Activated CD8-positive, alpha-beta memory T cell treated with anti-CD3 and anti-CD28 coated beads for 48 hours (primary cell): Measurements from ENCODE around the gene PLCB1.

Experiments used
- DNase-seq, 3 experiments: peaks; one replicate each; pipeline ENCODE4 v3.0.0-alpha.2; 2020; ENCODE audit warnings: low read depth in 2 of 3, low spot score in 2 of 3

PLCB1 gene

GRCh38 chr20:8912096-8912495, 780.0 kb downstream of the PLCB1 start:
- DNase-seq: no peak

GRCh38 chr20:8912731-8913130, 780.7 kb downstream of the PLCB1 start:
- DNase-seq: no peak

- DNase-seq: no peak
Measured at GRCh38 chr20:8913456-8913855, 781.4 kb downstream of the PLCB1 start.

GRCh38 chr20:8914421-8914820, 782.4 kb downstream of the PLCB1 start:
- DNase-seq: no peak

GRCh38 chr20:8917084-8917483, 785.0 kb downstream of the PLCB1 start:
- DNase-seq: no peak

GRCh38 chr20:8918145-8918544, 786.1 kb downstream of the PLCB1 start:
- no peak for DNase-seq

- DNase-seq: no peak
Measured at GRCh38 chr20:8924539-8924938, 792.5 kb downstream of the PLCB1 start.

- no peak for DNase-seq
Measured at GRCh38 chr20:8930726-8931125, 798.7 kb downstream of the PLCB1 start.

GRCh38 chr20:8932192-8933165, 800.4 kb downstream of the PLCB1 start:
- no peak for DNase-seq

- DNase-seq: no peak
Measured at GRCh38 chr20:8933381-8933807, 801.3 kb downstream of the PLCB1 start.

GRCh38 chr20:8934362-8934761, 802.3 kb downstream of the PLCB1 start:
- DNase-seq: no peak
